GM12872 (cell line): Measurements from ENCODE around the gene ATP5MC2.

Experiments used
- CTCF ChIP-seq: IDR thresholded peaks from 3 replicates; pipeline ENCODE4 v1.5.1; 2011; ENCODE audit warnings: low read depth, mild to moderate bottlenecking, low read length, moderate library complexity; ENCODE audit not compliant: insufficient read depth

Gene ATP5MC2

DNA sequence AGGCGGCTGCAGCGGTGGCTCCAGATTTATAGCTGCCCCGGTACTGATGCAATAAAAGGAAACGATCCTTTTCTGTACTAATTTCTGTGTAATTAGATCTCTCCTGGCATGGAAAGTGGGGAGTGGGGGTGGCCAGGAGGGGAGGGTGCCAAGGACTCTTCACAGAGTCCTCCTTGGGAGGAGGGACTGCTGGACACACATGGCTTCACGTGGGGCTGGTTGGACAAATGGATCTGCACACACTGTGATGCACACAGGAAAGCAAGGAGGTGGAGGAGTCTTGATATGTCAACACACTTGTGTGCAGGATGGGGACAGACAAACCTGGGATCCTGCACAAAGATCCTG lies 23.8 kb upstream of the ATP5MC2 start:
- TF ChIP-seq CTCF = no peak

DNA sequence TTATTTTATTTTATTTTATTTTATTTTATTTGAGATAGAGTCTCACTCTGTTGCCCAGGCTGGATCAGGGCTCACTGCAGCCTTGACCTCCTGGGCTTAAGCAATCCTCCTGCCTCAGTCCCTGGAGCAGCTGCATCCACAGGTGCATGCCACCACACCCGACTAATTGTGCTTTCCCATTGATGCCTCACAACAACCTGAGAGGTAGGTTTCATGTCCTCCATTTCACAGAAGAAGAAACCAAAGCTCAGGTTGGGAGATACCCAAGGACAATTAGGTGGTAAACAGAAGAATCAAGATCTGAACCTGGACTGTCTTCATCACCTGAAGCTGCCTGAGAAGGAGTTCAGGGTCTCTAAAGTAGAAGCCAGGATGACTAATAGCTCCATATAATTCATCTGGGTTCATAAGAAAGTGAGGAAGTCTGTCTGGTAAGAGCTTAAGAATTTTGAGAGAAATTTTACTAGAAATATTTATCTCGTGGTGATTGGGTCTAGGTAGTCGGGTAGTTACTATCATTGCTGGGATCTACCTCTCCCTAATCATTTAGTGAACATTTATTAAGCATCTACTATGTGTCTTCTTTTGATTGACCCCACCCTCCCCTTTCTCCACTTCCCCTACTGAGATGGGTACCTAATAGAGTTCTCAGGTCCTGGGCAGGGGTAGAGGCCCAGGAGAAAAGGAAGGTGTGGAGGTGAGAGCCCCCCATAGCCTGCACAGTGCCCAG lies 23.2 kb upstream of the ATP5MC2 start:
- TF ChIP-seq CTCF = no peak

DNA sequence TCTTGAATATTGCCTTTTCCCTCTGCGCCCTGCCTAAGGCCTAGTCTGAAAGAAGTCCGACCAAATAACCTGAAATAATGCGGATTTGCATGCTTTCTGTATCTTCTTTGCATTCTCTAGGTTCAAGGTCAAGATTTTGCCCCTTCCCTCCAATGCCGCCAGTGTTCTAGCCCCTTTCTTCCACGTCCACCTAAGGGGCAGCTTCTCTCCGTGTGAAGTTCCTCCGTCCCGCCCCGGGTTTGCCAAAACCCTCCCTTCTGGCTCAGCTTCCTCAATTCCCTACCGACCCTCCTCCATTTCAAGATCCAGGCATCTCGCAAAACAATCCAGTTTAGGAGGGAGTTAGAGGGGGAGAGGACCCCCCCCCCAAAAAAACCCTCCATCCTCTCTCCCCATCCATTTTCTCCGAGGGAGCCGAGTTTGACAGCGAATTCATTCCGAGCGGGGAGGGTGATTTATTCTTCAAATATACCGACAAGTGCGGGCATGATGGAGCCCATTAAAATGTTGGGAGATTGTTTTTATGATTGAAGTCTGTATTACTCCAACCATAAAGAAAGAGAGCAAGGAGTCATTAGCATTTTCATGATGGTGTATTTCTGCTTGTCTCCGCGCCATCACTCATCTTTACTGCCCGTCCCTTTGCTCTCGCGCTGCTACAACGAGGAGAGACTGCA lies 20.9 kb upstream of the ATP5MC2 start:
- no peak for TF ChIP-seq CTCF

GRCh38 chr12:53696285-53696654 lies 20.4 kb upstream of the ATP5MC2 start:
- no peak for TF ChIP-seq CTCF

GRCh38 chr12:53695152-53696145 lies 19.6 kb upstream of the ATP5MC2 start:
- TF ChIP-seq CTCF = no peak

DNA sequence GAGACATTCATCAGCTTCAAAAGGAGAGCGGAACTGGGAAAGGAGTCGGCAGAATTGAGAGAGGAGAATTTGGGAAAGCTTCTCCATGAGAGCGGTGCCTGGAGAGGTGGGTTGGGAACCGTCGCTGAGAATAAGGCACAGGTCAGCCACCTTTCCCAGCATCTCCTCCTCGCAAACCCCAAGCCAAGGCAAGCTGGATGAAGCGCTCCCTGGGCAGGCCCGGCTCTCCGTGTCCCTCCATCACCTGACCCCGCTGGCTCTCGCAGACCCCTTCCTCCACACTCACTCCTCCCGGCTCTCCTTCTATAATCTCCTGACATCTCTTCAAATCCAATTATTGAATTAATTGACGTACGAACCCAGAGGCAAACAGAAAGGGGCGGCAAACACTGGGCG lies 18.9 kb upstream of the ATP5MC2 start:
- no peak for TF ChIP-seq CTCF

DNA sequence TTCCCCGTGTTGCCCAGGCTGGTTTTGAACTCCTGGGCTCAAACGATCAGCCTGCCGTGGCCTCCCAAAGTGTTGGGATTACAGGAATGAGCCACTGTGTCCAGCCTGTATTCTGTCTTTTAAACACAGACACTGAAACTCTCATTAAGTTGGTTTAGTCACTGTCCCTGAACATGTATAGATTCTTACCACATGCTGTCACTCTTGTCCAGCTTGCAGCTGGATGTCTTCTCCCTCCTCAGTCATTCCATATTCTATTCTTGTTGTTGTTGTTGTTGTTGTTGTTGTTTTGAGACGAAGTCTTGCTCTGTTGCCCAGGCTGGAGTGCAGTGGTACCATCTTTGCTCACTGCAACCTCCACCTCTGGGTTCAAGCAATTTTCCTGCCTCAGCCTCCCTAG lies 12.3 kb upstream of the ATP5MC2 start:
- TF ChIP-seq CTCF = no peak
